HG03135 (cell line): Measurements from ENCODE around the gene CASP10.
A peak's percentile ranks its signal among the peaks of the same experiment; 100 is the strongest.
"Not testable (repeated sequence)": the region's sequence is repeated elsewhere in the genome, so short reads cannot be mapped to it uniquely, and the experiment has no call there.

Experiments
- ATAC-seq: cut with Tn5 transposase; IDR thresholded peaks from one replicate; pipeline ENCODE4 v1.9.1; 2021; ENCODE audit warnings: mild to moderate bottlenecking, moderate library complexity; ENCODE audit not compliant: unreplicated experiment

The CASP10 gene

DNA sequence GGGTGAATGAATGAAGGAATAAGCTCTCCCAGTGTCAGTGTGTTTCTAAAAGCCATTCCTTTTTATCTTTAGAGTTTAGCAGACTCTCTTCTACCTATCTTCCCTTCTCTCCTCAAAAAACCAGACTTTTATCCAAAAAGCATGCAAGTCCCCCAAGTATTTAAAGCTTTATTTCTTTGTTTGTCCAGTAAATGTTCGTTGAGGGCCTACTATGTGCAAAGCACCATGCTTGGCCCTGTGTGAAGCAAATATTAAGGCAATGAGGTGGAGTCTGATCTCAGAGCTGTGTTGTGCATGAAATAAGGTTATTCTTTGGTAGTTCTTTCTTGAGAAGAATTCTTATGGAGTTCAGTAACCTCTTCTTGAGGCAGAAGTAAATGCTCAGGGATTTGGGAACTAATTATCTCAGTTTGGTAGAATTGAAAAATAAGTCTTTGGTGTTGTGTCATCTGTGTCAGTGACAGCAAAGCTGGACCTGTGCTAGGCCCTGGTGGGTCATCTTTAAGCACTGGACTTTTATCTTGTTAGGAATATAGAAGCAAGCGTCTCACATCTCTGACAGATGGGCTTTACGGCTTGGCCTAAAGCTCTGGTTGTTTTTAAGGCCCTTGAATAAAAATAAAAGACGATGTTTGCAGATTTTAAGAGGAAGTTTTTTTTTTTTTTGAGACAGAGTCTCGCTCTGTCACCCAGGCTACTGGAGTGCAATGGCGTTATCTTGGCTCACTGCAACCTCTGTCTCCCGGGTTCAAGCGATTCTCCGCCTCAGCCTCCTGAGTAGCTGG lies 28.1 kb upstream of the CASP10 start:
- ATAC-seq: no peak

DNA sequence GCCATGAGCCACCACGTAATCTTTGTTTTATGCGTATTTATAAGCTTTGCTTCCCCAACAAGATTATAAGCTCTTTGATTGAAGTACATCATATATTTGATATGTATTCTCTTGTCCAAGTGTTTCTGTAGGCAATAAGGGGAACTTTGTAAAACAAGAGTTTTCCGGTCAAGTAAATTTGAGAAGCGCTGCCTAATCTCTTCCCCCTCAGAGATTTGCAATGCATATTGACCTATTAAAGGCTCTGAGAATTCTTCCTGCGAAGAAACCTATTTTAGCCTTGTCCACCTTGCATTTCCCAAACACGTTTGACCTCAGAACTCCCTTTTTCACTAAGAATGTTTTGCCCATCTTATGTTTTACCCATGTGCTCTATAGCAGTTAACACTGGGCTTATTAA lies 26.9 kb upstream of the CASP10 start:
- ATAC-seq: no peak

DNA sequence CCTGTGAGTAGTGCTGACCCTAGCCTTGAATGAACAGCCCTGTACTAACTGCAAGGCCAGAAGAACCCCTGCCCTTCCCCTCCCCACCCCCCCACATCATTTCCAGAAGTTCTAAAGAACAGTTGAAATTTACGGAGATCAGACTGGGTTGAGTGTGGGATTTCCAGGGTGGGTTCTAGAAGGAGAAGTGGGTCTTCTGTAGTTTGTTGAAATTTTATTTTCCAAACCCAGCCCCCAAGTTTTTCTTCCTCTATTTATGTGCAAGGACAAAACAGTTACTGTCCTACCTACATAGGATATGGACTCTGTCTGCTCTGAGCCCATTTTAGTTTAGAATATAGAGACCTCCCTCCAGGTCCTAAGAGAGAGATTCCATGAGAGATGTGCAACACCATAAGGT lies 26.3 kb upstream of the CASP10 start:
- ATAC-seq: no peak

DNA sequence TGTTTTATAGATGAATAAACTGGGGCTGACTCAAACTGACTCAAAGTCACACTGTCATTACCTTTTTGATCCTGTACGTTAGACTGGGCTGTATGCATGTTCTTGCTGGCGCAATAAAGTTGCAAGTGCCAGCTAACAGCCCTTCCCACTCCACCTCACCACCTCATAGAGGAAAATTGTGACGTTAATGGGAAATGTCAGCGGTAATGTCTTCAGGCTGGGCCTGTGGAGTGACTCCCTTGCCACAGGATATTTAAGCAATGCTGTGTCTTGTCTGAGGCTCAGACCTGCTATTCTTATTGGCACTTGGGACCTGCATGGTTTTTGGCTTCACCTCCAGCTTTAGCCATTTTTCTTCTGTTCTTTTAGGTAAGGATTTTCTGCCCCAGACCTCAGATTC lies 25.2 kb upstream of the CASP10 start:
- ATAC-seq: peak; percentile 28

DNA sequence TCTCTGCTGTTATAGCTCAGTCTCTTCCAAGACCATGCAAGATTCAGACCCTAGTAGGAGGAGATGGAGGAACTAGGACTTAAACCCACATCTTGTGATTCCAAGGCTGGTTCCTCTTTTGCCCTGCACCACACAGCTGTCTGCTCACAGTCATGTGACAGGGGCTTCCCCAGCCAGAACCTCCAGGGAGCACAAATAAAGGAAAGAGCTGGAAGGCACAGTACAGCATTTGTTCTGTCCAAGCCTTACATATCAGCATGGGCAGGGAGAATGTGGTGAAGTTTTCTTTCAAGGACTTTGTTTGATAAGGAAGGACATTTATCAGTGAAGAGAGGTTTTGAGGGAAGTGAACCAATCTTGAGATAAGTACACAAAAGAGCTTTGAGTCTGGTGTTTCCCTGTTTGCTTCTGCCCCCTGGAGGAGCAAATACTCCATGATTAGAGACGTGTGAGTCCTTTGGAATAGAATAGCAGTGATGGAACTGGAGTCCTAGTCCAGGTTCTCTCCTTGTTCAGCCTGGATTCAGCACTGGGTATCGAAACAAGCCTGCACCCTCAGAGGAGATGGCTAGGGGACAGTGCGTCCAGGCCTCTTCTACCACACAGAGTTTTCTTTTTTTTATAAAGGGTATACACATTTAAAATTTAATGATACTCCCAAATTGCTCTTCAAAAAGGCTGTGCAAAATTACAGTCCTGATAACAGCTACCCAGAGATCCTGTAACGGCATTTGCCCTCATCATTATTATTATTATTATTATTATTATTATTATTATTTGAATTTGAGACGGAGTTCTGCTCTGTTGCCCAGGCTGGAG lies 24.6 kb upstream of the CASP10 start:
- peak; percentile 91 for ATAC-seq

DNA sequence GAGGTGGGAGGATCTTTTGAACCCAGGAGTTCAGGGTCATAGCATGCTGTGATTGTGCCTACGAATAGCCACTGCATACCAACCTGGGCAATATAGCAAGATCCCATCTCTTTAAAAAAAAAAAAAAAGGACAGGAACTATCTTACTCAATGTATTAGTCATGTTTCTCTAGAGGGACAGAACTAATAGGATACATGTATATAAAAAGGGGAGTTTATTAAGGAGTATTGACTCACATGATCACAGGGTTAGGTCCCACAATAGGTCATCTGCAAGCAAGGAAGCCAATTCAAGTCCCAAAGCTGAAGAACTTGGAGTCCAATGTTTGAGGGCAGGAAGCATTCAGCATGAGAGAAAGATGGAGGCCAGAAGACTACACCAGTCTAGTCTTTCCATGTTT lies 18.8 kb upstream of the CASP10 start:
- ATAC-seq: no peak

DNA sequence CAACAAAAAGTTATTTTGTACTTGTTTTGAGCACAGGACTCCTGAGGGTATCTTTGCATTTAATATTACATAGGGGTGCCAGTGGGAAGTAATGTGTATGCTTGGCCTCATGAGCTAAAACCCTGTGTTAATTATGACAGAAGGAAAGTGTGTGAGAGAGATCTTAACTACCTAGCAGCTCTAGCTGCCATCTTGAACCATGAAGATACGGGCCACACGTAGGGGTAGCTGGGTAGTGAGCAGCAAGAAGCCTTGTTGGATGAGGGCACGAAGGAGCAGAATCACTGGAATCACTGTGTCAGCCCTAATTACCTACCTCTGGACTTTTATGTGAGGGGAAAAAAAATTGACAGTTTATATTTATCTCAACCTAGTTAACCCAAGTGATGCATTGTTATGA lies 15.4 kb upstream of the CASP10 start:
- ATAC-seq: no peak

DNA sequence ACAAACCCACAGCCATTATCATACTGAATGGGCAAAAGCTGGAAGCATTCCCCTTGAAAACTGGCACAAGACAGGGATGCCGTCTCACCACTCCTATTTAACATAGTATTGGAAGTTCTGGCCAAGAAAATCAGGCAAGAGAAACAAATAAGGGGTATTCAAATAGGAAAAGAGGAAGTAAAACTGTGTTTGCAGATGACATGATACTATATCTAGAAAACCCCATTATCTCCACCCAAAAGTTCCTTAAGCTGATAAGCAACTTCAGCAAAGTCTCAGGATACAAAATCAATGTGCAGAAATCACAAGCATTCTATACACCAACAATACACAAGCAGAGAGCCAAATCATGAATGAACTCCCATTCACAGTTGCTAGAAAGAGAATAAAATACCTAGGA lies 14.4 kb upstream of the CASP10 start:
- not testable (repeated sequence) for ATAC-seq

DNA sequence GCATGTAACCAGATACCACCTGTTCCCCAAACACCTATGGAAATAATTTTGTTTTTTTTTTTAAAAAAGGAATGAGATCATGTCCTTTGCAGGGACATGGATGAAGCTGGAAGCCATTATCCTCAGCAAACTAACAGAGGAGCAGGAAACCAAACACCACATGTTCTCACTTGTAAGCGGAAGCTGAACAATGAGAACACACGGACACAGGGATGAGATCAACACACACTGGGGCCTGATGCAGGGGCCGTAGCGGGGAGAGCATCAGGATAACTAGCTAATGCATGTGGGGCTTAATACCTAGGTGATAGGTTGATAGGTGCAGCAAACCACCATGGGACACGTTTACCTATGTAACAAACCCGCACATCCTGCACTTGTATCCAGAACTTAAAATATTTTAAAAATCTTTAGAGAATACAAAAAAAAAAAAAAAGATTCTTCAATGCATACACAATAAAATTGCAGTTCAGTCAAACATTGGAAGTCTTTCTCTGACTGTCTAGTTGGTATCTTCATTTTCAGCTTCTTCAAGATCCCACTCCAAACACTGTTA lies 11.6 kb upstream of the CASP10 start:
- no peak for ATAC-seq

DNA sequence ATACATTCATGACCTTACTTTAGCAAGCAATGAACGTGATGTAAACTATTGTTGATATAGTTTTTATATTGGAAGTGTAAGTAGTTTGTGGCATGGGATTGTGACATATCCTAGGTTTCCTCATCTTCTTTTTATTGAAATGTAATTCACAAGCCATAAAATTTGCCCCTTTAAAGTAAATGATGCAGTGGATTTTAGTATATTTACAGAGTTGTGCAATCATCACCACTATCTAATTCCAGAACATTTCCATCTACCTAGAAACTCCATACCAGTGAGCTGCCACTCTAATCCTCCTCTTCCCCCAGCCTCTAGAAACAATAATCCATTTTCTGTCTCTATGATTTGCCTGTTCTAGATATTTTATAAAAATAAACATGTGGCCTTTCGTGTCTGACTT lies 10.7 kb upstream of the CASP10 start:
- ATAC-seq: no peak

DNA sequence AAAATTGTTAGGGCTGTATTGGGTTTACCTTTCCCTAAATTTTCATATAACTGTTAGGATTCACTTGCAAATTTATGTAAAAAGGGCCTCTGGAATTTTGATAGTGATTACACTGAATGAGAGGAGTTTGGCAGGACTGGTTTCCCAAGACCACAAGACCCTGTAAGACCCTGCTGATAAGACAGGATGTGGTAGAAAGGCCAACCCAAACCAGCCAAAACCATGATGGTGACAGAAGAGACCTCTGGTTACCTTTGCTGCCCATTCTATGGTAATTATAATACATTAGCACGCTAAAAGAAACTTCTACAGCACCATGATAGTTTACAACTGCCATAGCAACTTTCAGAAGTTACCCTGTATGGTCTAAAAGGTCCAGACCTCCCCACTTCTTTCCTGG lies 8.3 kb upstream of the CASP10 start:
- no peak for ATAC-seq

DNA sequence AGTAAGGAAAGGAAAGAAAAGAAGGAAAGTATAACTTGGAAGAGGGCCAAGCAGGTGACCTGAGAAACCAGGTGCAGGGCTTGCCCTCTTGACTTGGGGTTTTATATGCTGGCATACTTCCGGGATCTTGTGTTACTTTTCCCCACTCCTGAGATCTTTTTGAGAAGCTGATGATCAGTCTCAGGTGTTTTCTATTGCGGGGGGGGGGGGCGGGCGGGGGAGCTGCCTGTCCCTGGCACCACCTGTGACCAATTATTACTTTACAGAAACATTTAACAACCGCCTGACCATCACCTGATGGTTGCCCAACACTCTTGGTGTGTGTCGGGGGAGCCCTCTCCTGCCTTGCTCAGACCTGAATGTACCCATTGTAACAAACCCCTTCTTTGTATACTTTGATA lies 6.9 kb upstream of the CASP10 start:
- ATAC-seq: no peak

DNA sequence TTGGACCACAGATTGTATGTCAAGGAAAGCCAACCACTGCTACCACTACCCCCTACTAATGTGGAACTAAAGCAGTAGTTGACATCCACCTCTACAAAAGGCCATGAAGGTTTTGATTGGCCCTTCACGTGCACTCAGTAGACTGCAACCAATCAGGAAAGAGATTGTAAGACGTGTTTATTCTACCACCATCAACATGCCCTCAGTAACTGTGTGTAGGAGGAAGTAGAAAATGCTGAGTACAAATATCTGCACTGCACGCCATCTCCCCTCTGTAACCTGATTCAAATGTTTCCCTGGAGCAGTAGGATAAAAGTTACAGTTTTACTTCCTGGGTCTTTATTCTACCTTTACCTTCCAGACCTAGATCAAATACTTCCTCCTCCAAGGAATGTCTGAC lies 2.9 kb upstream of the CASP10 start:
- ATAC-seq: no peak

DNA sequence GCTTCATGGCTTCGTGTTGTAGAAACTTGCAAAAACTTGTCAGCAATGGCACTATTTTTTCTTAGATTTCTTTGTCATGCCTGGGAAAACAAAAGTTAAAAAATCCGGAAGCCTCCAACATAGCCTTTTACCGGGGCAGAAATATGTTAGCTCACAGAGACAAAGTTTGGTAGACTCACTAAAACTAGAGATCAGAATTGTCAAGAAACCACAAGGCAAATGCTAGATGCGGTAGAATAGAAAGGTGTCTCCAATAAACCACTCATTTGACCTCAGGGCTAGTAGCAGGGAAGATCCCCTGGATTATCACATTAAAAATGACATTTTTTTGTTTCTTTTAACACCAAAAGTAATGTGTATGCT lies 405 bp downstream of the CASP10 start:
- no peak for ATAC-seq

DNA sequence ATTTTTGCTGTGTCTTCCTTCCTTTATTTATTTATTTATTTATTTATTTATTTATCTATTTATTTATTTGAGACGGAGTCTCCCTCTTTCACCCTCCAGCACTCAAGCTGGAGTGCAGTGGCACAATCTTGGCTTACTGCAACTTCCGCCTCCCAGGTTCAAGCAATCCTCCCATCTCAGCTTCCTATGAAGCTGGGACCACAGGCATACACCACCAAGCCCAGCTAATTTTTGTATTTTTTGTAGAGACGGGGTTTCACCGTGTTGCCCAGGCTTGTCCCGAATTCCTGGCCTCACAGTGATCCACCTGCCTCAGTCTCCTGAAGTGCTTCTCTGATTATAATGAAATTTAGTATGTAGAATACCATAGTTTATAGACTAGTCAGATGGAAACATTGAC lies 894 bp downstream of the CASP10 start:
- not testable (repeated sequence) for ATAC-seq

DNA sequence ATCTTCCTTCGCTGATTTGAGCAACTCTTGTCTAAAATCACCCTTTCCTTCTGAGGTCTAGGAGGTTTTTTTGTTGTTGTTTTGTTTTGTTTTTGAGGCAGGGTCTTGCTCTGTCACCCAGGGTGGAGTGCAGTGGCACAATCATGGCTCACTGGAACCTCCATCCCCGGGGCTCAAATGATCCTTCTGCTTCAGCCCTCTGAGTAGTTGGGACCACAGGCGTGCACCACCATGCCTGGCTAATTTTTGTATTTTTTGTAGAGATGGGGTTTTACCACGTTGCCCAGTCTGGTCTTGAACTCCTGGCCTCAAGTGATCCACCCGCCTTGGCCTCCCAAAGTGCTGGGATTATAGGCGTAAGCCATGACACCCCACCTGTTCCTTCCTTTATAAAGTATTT lies 1.3 kb downstream of the CASP10 start:
- ATAC-seq: not testable (repeated sequence)

DNA sequence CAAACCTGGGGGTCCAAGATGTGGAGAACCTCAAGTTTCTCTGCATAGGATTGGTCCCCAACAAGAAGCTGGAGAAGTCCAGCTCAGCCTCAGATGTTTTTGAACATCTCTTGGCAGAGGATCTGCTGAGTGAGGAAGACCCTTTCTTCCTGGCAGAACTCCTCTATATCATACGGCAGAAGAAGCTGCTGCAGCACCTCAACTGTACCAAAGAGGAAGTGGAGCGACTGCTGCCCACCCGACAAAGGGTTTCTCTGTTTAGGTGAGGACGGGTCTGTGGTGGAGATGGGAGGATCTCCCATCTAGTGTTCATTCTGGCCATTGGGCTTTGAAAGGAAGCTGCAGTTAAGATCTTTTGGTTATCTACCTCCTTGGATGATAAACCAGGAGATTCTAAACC lies 2.9 kb downstream of the CASP10 start:
- no peak for ATAC-seq

DNA sequence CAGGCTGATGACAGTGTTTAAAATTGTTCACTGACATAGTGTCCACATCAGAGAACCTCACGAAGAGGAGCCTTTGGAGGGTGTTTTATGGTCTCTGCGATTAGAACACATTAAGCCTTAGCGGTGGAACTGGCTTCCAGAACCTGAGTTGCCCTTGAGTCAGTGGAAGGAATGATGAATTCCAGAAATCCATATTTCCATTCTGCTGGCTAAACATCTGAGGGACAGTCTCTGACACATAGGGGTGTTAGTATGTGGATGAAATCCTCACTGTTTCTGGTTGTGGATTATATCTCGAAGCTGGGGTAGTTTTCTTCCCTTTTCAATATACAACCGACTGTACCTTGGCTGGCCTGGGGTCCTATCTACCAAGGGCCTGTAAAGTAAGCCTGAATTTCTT lies 4.0 kb downstream of the CASP10 start:
- no peak for ATAC-seq

DNA sequence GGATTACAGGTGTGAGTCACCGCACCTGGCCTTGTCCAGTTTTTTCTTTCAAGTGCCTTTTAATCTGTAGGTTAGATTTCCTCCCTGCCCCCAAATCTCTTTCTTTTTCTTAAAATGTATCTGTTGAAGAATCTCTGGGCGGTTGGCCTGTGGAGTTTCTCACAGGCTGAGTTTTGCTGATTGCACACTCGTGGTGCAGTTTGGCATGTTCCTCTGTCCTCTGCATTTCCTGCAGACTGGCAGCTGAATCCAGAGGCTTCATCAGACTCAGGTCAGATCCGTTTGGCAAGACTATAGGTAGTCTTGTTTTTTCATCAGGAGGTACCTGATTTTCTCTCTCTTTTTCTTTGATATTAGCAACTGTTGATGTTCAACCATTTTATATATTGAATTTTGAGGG lies 5.5 kb downstream of the CASP10 start:
- no peak for ATAC-seq

DNA sequence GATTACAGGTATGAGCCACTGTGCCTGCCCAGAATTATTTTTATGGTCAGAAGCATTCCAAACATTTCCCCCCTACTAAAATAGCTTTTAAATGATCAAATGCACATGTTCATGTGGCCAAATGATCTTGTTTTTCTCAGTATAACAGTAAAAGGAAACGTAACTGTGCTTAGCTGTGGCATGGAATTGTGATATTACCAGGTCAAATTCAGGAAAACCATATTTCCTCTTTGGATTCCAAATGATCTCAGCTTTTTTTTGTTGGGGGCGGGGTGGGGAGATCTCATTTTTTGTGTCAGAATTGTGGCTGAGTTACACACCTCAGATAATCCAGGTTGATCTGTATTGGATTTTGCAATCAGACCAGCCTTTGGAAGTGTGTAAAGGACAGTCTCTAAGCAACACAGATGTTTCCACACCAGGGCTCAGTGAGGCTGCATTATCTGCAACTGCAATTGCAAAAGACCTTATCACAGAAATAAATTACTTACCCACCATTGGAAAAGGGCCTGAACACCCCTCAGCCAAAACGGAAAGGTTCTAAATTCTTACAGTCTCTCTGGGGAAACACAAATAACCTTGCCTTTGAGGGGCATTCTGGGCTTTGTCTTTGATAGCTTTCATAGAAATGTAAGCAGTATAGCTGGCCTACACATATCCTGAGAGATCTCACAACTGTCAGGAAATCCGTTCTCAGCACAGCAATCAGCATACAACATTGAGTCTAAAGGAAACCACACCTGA lies 8.4 kb downstream of the CASP10 start:
- ATAC-seq: no peak

DNA sequence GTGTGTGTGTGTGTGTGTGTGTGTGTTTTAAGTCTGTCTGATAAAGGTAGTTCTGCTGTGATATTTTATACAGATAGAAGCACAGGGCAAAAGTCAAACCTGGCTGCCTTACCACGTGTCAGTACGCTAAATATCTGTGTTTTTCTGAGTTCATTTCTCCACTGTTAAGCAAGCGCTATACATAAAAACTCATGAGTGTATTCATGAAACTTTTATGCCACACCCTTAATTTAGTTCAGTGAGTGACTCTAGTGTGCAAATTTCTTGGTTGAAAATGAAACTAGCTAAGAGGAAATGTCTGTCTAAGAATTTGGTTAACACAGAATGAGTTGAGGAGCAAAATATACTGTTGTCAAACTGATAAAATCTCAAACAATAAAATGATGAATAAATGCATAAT lies 11.2 kb downstream of the CASP10 start:
- ATAC-seq: peak; percentile 97
